ENCODE measurements around the gene CDC42EP1. TPM values are rescaled to one million over a fixed set of nuclear protein-coding genes. Genes with fewer than 3 reads are reported as not detected.

Gene CDC42EP1
- polyA plus RNA-seq, 1 donor from 2014 or later: 0.24 TPM

DNA sequence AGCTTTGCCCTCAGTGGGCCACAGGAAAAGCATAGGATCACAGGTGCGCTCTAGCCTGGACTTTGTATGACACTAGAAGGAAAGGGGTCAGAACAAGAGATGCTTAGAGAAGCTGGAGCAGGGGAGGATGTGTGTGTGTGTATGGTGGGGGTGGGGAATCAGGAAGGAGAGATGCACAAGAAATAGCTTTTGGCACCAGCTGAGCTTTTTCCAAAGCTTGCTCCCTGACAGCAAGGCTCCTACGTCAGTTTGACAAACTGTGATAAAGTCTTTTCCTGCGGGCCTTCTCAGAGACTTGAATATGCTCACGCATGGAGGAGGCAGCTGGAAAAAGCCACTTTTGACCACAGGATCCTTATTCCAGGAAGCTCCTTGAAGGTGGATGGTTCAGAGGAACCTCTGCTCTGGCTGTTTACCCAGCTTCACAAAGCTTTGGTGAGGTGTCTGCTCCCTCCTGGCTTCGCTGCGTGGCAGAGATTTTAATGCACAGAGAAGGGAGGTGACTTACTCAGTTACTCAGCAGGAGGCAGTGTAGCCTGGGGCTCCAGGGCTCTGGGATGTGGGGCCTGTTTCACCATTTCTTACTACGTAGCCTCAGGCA lies 3.9 kb downstream of the CDC42EP1 start:
- Histone ChIP-seq H3K9ac (ENCODE audit: low read length) (no peak overlapping the region), H4K20me1 (ENCODE audit: insufficient read depth) (no peaks in the 10 kb centered on the region)

DNA sequence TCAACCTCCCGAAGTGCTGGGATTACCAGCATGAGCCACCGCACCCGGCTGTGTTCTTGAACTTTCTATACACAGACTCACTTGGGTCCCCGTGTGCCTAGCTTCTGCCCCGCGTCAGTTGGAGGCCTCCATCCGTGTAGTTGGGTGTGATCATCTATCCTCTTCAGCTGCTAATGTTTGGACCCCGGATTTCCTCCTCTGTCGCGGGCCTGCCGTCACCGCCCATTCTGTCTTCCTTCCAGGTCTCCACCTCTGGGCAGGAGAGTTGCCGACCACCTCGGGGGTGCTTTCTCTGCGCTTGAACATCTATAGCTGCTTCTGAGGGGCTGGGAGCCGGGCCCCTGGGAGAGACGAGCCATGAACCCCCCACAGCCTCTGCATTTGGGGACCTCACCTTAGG lies 5.5 kb downstream of the CDC42EP1 start:
- H3K79me2 ChIP-seq (replicated peaks; ENCODE audit: insufficient read depth, low read length): no peaks in the 10 kb centered on the region
- H3K9me3 ChIP-seq (ENCODE audit: low read length): no peaks in the 10 kb centered on the region
- no peak overlapping the region for H3K9ac ChIP-seq (ENCODE audit: low read length)
- H3K27me3 ChIP-seq (ENCODE audit: insufficient read depth, low read depth, low read length): peaks cover 19% of the 10 kb centered on the region
- H3F3A ChIP-seq (ENCODE audit: insufficient read depth, low read length, poor library complexity, severe bottlenecking): no peaks in the 10 kb centered on the region
- H3K4me2 ChIP-seq (ENCODE audit: low read length): no peak overlapping the region
- no peak overlapping the region for H3K27ac ChIP-seq (ENCODE audit: low read length)
- no peak overlapping the region for H3K4me3 ChIP-seq (ENCODE audit: low read length)
- no peaks in the 10 kb centered on the region for H3K36me3 ChIP-seq (ENCODE audit: insufficient read depth, low read length)
- no peaks in the 10 kb centered on the region for H3K9me2 ChIP-seq (ENCODE audit: insufficient read depth, low read length)
- no peaks in the 10 kb centered on the region for H4K20me1 ChIP-seq (ENCODE audit: insufficient read depth)
- H2AFZ ChIP-seq (ENCODE audit: low read depth, low read length): no peak overlapping the region
- TF ChIP-seq CTCF (IDR thresholded peaks at IDR 0.05; ENCODE audit: poor library complexity, severe bottlenecking) (no peak), MXI1 (conservative IDR thresholded peaks at IDR 0.05; ENCODE audit: poor library complexity, severe bottlenecking) (no peak), TAF1 (IDR thresholded peaks at IDR 0.05; ENCODE audit: low read depth) (no peak), EP300 (conservative IDR thresholded peaks at IDR 0.05; ENCODE audit: poor library complexity, severe bottlenecking) (no peak), EZH2 (IDR thresholded peaks at IDR 0.05; ENCODE audit: borderline replicate concordance, insufficient read depth, low read length, poor library complexity, severe bottlenecking) (no peak), POLR2AphosphoS5 (IDR thresholded peaks at IDR 0.05) (no peak), SMC3 (conservative IDR thresholded peaks at IDR 0.05; ENCODE audit: poor library complexity) (no peak)
- TF ChIP-seq, protein P1, sequence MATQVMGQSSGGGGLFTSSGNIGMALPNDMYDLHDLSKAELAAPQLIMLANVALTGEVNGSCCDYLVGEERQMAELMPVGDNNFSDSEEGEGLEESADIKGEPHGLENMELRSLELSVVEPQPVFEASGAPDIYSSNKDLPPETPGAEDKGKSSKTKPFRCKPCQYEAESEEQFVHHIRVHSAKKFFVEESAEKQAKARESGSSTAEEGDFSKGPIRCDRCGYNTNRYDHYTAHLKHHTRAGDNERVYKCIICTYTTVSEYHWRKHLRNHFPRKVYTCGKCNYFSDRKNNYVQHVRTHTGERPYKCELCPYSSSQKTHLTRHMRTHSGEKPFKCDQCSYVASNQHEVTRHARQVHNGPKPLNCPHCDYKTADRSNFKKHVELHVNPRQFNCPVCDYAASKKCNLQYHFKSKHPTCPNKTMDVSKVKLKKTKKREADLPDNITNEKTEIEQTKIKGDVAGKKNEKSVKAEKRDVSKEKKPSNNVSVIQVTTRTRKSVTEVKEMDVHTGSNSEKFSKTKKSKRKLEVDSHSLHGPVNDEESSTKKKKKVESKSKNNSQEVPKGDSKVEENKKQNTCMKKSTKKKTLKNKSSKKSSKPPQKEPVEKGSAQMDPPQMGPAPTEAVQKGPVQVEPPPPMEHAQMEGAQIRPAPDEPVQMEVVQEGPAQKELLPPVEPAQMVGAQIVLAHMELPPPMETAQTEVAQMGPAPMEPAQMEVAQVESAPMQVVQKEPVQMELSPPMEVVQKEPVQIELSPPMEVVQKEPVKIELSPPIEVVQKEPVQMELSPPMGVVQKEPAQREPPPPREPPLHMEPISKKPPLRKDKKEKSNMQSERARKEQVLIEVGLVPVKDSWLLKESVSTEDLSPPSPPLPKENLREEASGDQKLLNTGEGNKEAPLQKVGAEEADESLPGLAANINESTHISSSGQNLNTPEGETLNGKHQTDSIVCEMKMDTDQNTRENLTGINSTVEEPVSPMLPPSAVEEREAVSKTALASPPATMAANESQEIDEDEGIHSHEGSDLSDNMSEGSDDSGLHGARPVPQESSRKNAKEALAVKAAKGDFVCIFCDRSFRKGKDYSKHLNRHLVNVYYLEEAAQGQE (IDR thresholded peaks at IDR 0.05; ENCODE audit: borderline replicate concordance): no peak

More for the DNA sequence above, 3.9 kb downstream of the CDC42EP1 start:
- no peak for TF ChIP-seq RAD21 (conservative IDR thresholded peaks at IDR 0.05)
- no peak for TF ChIP-seq SMC3 (conservative IDR thresholded peaks at IDR 0.05; ENCODE audit: poor library complexity)
- no peak for TF ChIP-seq POLR2AphosphoS5 (IDR thresholded peaks at IDR 0.05)
- TF ChIP-seq CTCF (IDR thresholded peaks at IDR 0.05; ENCODE audit: poor library complexity, severe bottlenecking): no peak
- TF ChIP-seq, protein P1 (IDR thresholded peaks at IDR 0.05; ENCODE audit: borderline replicate concordance): no peak
- TF ChIP-seq EZH2 (IDR thresholded peaks at IDR 0.05; ENCODE audit: borderline replicate concordance, insufficient read depth, low read length, poor library complexity, severe bottlenecking): no peak
- no peak for TF ChIP-seq TAF1 (IDR thresholded peaks at IDR 0.05; ENCODE audit: low read depth)
- TF ChIP-seq EP300 (conservative IDR thresholded peaks at IDR 0.05; ENCODE audit: poor library complexity, severe bottlenecking): no peak
- TF ChIP-seq MXI1 (conservative IDR thresholded peaks at IDR 0.05; ENCODE audit: poor library complexity, severe bottlenecking): no peak
- Histone ChIP-seq H3K79me2 (replicated peaks; ENCODE audit: insufficient read depth, low read length) (no peaks in the 10 kb centered on the region), H2AFZ (ENCODE audit: low read depth, low read length) (no peak overlapping the region), H3F3A (ENCODE audit: insufficient read depth, low read length, poor library complexity, severe bottlenecking) (no peaks in the 10 kb centered on the region), H3K27me3 (ENCODE audit: insufficient read depth, low read depth, low read length) (peaks cover 31% of the 10 kb centered on the region), H3K9me3 (ENCODE audit: low read length) (no peaks in the 10 kb centered on the region), H3K4me3 (ENCODE audit: low read length) (no peak overlapping the region), H3K27ac (ENCODE audit: low read length) (no peak overlapping the region), H3K9me2 (ENCODE audit: insufficient read depth, low read length) (no peaks in the 10 kb centered on the region), H3K4me2 (ENCODE audit: low read length) (no peak overlapping the region), H3K36me3 (ENCODE audit: insufficient read depth, low read length) (no peaks in the 10 kb centered on the region)
